Activated T-helper 17 cell treated with anti-CD3 and anti-CD28 coated beads, Interleukin-2, amount 50 U/mL, for 72 hours (primary cell): Measurements from ENCODE around the gene ESYT2. TPM values are rescaled to one million over a fixed set of nuclear protein-coding genes. Genes with fewer than 3 reads are reported as not detected.
"Not testable (repeated sequence)": the region's sequence is repeated elsewhere in the genome, so short reads cannot be mapped to it uniquely, and the experiment has no call there.

ENCODE experiments used
- ATAC-seq: fragments of 150-1000 bp; cut with Tn5 transposase; replicated peaks from 2 replicates; pipeline ENCODE4 v1.10.0; 2021; ENCODE audit warnings: mild to moderate bottlenecking, moderate library complexity
- H3K27ac Mint-ChIP-seq: one replicate; pipeline ENCODE4 v1.8.0; 2022; ENCODE audit warnings: mixed read lengths
- H3K27me3 Mint-ChIP-seq: one replicate; pipeline ENCODE4 v1.8.0; 2022; ENCODE audit warnings: mixed read lengths
- H3K36me3 Mint-ChIP-seq: one replicate; pipeline ENCODE4 v1.8.0; 2022; ENCODE audit warnings: low read depth, mild to moderate bottlenecking, mixed read lengths
- H3K4me1 Mint-ChIP-seq: one replicate; pipeline ENCODE4 v1.8.0; 2022; ENCODE audit warnings: mixed read lengths
- H3K4me3 Mint-ChIP-seq: one replicate; pipeline ENCODE4 v1.8.0; 2022; ENCODE audit warnings: mild to moderate bottlenecking, mixed read lengths
- H3K9me3 Mint-ChIP-seq: one replicate; pipeline ENCODE4 v1.8.0; 2022; ENCODE audit warnings: mixed read lengths
- total RNA-seq, 2 donors: library from RNA; stranded (reverse); gene quantifications; one replicate each; pipeline ENCODE4 v1.2.3, GENCODE V29; 2022

The ESYT2 gene
- total RNA-seq, 2 donors from 2014 or later: 63.0 to 119 TPM

DNA sequence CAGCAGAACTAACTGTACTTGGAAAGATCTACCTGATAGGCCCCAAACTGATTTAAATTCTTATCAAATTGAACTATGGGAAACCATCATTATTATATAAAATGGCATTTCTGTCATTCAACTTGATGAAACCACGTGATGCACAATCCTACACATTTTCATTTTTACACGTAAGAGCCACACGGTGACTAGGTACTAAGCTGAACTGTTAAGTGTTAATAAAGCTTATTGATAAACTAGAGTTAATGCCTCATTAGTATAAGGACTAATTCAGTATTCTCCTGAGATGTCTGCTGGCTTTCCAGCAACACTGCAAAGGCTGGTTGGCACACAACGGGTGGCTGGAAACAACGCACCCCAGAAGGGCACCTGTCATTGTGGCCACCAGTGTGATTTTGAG, 129.3 kb downstream of the ESYT2 start:
- no peak for ATAC-seq
- H3K9me3 Mint-ChIP-seq: no peaks in the 10 kb centered on the region
- peaks cover 78% of the 10 kb centered on the region for H3K36me3 Mint-ChIP-seq
- no peaks in the 10 kb centered on the region for H3K27me3 Mint-ChIP-seq
- no peak overlapping the region for H3K27ac Mint-ChIP-seq
- peaks cover 36% of the 10 kb centered on the region for H3K4me1 Mint-ChIP-seq
- H3K4me3 Mint-ChIP-seq: no peak overlapping the region

DNA sequence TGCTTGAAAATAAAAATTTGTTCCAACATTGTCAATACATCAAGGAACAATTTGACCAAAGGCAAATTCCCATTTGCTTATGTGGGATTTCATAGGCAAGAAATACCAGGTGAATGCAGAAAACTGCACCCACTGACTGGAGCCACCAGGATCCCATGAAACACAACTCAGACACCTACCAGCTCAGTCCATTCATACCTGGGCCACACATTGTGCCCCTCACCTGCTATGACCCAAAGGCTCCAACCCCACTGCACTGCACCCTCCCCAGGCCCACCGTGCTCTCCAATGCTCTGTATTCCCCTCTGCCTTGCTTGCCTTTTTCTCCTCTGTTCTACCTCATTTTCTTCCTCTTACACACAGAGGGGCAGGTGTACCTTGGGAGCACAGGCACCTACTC, 130.0 kb downstream of the ESYT2 start:
- Mint-ChIP-seq H3K4me1 (peaks cover 42% of the 10 kb centered on the region), H3K27ac (peak overlapping the region; percentile 17), H3K4me3 (no peak overlapping the region), H3K27me3 (no peaks in the 10 kb centered on the region), H3K36me3 (peaks cover 84% of the 10 kb centered on the region), H3K9me3 (no peaks in the 10 kb centered on the region)
- no peak for ATAC-seq

DNA sequence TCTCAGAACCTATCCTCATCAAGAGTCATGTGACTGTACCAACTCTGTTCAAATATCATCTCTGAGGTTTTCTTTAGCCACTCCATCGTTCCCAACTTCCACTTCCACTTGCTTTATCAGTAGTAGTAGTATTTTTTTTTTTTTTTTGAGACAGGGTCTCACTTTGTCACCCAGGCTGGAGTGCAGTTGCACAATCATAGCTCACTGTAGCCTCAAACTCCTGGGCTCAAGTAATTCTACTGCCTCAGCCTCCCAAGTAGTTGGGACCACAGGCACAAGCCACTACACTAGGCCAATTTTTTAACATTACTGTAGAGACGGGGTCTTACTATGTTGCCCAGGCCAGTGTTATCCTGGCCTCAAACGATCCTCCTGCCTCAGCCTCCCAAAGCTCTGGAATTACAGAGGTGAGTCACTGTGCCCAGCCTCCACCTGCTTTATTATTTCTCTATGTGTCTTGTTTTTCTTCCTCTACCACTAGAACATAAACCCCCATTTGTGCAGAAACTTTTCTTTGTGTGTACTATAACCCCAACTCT, 130.6 kb downstream of the ESYT2 start:
- H3K36me3 Mint-ChIP-seq: peaks cover 88% of the 10 kb centered on the region
- no peak overlapping the region for H3K4me3 Mint-ChIP-seq
- H3K9me3 Mint-ChIP-seq: no peaks in the 10 kb centered on the region
- H3K27me3 Mint-ChIP-seq: no peaks in the 10 kb centered on the region
- peaks cover 42% of the 10 kb centered on the region for H3K4me1 Mint-ChIP-seq
- ATAC-seq: no peak
- H3K27ac Mint-ChIP-seq: peak overlapping the region; percentile 17

DNA sequence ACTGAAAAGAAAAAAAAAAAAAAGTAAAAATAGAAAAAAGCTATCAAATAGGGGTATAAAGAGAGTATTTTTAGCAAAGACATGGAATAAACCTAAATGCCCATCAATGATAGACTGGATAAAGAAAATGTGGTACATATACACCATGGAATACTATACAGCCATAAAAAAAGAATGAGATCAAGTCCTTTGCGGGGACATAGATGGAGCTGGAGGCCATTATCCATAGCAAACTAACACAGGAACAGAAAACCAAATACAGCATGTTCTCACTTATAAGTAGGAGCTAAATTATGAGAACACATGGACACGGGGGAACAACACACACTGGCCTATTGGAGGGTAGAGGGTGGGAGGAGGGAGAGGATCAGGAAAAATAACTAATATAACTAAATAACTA, 131.7 kb downstream of the ESYT2 start:
- Mint-ChIP-seq H3K36me3 (peaks cover 88% of the 10 kb centered on the region), H3K4me1 (peaks cover 33% of the 10 kb centered on the region)
- not testable (repeated sequence) for H3K27ac Mint-ChIP-seq, ATAC-seq, H3K27me3 Mint-ChIP-seq, H3K4me3 Mint-ChIP-seq, H3K9me3 Mint-ChIP-seq

DNA sequence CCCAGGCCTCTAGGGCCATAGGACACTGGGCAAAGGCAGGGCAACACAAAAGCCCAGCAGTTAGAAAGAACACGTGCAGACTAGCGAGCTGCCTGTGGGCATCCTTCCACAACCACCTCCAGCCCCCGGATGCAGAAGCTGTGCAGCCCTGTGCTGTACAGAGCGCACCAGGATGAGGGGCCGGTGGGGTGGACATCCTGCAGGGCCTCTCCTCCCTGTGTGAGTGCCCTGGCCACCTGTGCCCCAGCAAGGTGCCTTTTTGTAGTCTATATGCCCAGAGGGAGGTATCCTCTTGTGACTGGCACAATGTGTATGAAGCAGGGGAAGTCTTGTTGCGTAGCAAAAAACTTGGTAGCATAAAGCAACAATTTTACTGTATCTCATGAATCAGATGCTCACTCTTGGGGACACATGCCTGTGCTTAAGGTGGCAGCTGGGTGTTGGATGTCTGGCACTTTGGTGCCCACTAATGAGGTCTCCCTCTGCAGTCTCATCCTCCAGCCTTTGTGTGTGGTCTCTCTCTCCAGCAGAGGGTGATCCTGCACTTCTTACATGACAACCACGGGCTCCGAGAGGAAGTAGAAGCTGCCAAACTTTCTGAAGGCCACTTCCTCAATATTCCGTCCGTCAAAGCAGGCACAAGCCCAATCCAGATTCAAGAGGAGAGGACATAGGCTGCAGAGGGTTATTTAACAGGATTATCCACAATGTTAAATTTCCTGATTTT, 133.4 kb downstream of the ESYT2 start:
- peak overlapping the region; percentile 70 for H3K27ac Mint-ChIP-seq
- no peaks in the 10 kb centered on the region for H3K27me3 Mint-ChIP-seq
- H3K9me3 Mint-ChIP-seq: no peaks in the 10 kb centered on the region
- H3K4me3 Mint-ChIP-seq: no peak overlapping the region
- H3K4me1 Mint-ChIP-seq: peaks cover 24% of the 10 kb centered on the region
- H3K36me3 Mint-ChIP-seq: peaks cover 84% of the 10 kb centered on the region
- ATAC-seq: peak; percentile 47

DNA sequence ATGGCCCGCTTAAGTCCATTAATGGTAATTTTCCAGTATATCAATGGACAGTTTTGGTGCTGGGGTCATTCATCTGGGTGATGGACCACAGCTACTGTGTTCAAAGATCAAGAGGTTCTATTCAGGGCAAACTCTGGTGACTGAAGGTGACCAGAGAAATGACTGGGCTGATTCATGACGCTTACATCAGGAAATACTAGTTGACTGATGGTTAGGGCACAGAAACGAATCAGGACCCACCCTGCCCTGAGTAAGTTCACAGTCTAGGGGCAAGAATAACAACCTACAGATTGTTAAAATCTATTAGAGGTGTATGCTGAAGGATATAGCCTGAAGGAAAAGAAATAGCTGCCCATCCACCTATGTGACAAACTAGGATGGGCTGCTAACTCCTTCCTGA, 134.3 kb downstream of the ESYT2 start:
- Mint-ChIP-seq H3K4me1 (peaks cover 23% of the 10 kb centered on the region), H3K9me3 (no peaks in the 10 kb centered on the region), H3K27ac (peak overlapping the region; percentile 70), H3K4me3 (no peak overlapping the region), H3K27me3 (no peaks in the 10 kb centered on the region), H3K36me3 (peaks cover 82% of the 10 kb centered on the region)
- ATAC-seq: peak; percentile 59

DNA sequence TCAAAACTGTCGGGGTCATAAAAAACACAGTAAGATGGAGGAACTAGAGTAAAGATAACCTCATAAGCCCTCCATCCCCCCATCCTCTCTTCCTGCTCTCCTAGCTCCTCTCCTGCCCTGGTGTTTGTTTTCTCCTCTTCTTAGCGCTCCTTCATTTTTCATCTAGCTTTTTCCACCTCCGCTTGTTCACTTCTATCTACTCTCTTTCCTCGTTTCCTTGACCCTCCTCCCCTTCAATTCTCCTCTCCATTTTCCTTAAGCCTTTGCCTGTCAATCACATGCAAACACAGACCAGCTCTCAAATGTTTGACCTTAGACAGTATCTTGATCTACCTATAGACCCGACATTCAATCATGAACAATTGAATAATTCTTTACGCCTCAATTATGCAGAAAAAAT, 134.7 kb downstream of the ESYT2 start:
- Mint-ChIP-seq H3K4me1 (peaks cover 22% of the 10 kb centered on the region), H3K9me3 (no peaks in the 10 kb centered on the region), H3K36me3 (peaks cover 85% of the 10 kb centered on the region), H3K4me3 (no peak overlapping the region), H3K27me3 (no peaks in the 10 kb centered on the region), H3K27ac (peak overlapping the region; percentile 70)
- no peak for ATAC-seq

DNA sequence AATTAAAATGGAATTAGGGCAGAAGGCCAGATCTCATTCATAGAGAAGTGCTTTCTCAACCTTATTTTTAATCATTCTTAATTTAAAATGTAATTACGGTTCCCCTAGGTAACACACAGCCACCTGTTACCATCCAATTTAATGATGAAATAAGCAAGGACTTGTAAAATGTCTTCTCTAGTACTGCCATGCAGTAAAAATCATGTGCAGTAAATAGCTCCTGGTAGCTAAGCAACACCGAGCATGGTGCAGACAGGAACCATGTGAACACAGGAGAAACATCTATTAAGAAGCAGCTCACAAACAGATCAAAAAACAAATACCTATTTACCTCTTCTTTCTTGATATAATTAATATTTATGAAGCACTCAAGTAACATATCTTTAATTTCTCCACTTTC, 139.8 kb downstream of the ESYT2 start:
- Mint-ChIP-seq H3K27ac (no peak overlapping the region), H3K36me3 (peaks cover 90% of the 10 kb centered on the region), H3K4me3 (no peak overlapping the region), H3K9me3 (no peaks in the 10 kb centered on the region), H3K27me3 (no peaks in the 10 kb centered on the region), H3K4me1 (peaks cover 2% of the 10 kb centered on the region)
- no peak for ATAC-seq

DNA sequence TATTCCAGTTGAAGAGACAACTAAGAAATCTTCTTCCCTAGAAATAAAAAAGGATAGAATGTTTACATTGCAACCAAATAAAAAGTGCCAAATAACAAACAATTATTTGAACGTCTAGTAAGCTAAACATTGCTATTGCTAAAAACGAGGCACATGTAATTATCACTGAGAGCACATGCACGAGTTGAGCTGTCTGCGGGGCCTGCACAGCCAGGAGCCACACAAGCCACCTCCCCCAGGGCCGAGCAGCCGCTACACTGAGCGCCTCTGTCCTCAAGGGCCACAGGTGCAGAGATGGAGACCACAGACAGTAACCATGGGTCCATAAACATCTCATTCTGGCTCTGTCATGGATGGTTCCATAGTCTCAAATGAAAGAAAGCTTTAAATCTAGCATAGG, 141.9 kb downstream of the ESYT2 start:
- Mint-ChIP-seq H3K4me3 (no peak overlapping the region), H3K9me3 (no peaks in the 10 kb centered on the region), H3K36me3 (peaks cover 88% of the 10 kb centered on the region), H3K27me3 (no peaks in the 10 kb centered on the region), H3K4me1 (no peaks in the 10 kb centered on the region), H3K27ac (no peak overlapping the region)
- ATAC-seq: no peak

DNA sequence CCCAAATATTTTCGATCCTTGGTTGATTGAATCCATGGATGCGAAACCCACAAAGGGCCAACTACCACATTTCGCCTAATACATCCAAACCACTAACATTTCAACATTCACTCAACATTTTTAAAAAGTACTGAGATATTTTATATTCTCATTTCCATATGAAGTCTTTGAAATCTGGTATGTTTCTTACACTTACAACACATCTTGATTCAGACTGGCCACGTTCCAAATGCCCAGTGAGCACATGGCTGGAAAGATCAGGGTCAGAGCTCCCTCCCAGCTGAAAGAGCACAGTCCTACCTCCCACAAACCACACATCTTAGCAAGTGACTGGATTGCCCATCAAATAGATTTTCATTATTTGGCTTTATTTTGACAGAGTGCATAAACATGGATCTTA, 143.6 kb downstream of the ESYT2 start:
- Mint-ChIP-seq H3K4me3 (no peak overlapping the region), H3K4me1 (no peaks in the 10 kb centered on the region), H3K27me3 (no peaks in the 10 kb centered on the region), H3K27ac (no peak overlapping the region), H3K36me3 (peaks cover 83% of the 10 kb centered on the region), H3K9me3 (no peaks in the 10 kb centered on the region)
- ATAC-seq: no peak

DNA sequence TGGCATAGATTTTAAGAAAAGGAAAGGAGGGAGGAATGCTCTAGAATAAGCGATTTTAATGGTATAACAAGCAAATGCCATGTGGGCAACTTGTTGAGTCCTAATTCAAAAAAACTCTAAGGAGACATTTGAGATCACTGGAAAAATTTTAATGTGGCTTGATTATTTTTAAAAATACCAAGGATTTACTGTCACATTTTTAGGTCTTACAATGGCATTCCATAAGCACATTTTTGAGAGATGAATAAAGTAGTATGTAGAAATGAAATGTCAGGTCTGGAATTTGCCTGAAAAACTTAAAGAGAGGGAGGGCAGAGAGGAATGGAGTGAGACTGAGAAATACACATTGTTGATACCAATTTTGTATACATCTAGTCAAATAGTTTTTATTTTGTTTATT, 145.0 kb downstream of the ESYT2 start:
- no peak for ATAC-seq

DNA sequence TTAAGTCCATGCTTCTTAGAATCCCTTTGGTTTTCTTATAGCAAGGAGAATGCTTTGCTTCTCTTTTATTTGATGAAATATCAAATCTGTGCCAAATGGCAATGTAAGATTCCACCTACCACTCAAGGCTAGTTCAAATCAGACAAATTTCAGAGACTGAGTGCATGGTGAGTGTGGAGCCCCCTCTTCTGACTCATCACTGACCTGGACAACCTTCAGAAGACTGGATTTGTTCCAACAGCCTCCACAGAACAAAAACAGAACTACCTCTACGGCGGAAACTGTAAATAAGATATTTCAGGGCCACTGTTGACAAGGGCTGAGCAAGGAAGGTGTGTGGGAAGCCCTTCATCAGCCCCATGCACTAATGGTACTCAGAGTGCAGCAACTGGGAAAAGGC, 145.8 kb downstream of the ESYT2 start:
- no peaks in the 10 kb centered on the region for H3K4me1 Mint-ChIP-seq
- H3K9me3 Mint-ChIP-seq: no peaks in the 10 kb centered on the region
- no peak overlapping the region for H3K4me3 Mint-ChIP-seq
- no peak overlapping the region for H3K27ac Mint-ChIP-seq
- no peak for ATAC-seq
- peaks cover 83% of the 10 kb centered on the region for H3K36me3 Mint-ChIP-seq
- no peaks in the 10 kb centered on the region for H3K27me3 Mint-ChIP-seq

More for the DNA sequence above, 145.0 kb downstream of the ESYT2 start:
- Mint-ChIP-seq H3K27ac (no peak overlapping the region), H3K27me3 (no peaks in the 10 kb centered on the region), H3K9me3 (no peaks in the 10 kb centered on the region), H3K36me3 (peaks cover 83% of the 10 kb centered on the region), H3K4me1 (no peaks in the 10 kb centered on the region), H3K4me3 (no peak overlapping the region)

DNA sequence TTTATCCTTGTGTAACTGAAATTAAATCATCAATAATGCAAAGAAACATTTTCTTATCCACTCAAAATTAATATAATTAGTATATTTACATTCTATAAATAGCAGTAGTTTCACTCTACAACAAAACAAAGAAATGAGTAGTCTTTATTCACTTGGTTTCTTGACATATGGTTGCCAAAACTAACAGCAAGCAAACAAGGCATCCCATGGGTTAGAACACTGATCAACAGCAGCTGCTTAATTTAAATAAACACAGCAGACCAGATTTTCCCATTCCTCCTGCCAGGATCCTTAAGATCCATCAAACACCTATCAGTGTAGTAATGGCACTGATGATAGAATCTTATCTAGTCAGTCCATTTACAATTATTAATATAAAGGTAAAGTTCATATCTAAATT, 146.9 kb downstream of the ESYT2 start:
- no peaks in the 10 kb centered on the region for H3K4me1 Mint-ChIP-seq
- no peak for ATAC-seq
- no peak overlapping the region for H3K4me3 Mint-ChIP-seq
- H3K27ac Mint-ChIP-seq: no peak overlapping the region
- no peaks in the 10 kb centered on the region for H3K9me3 Mint-ChIP-seq
- peaks cover 80% of the 10 kb centered on the region for H3K36me3 Mint-ChIP-seq
- H3K27me3 Mint-ChIP-seq: no peaks in the 10 kb centered on the region
